A204.1 (cell line): Measurements from ENCODE around the gene PRPF38B.
"Not testable (repeated sequence)": the region's sequence is repeated elsewhere in the genome, so short reads cannot be mapped to it uniquely, and the experiment has no call there.

Experiments
- FAIRE-seq: peaks from 2 replicates; lab custom pipeline; 2012; peaks lifted over from hg19 to GRCh38; lab: Jason Lieb, UNC

Gene PRPF38B

GRCh38 chr1:108681701-108682100 is 10.4 kb upstream of the PRPF38B start:
- FAIRE-seq: not testable (repeated sequence)

- no peak for FAIRE-seq
These were observed 6.6 kb upstream of the PRPF38B start for GRCh38 chr1:108685529-108685928.

- no peak for FAIRE-seq
These were observed 5.3 kb upstream of the PRPF38B start for GRCh38 chr1:108686614-108687313.

GRCh38 chr1:108691128-108691941 is 775 bp upstream of the PRPF38B start:
- FAIRE-seq: no peak

- FAIRE-seq: no peak
These were observed 880 bp downstream of the PRPF38B start for GRCh38 chr1:108692724-108693655.

- FAIRE-seq: no peak
These were observed 3.4 kb downstream of the PRPF38B start for GRCh38 chr1:108695535-108695934.

GRCh38 chr1:108699375-108700332 is 7.5 kb downstream of the PRPF38B start:
- FAIRE-seq: no peak

GRCh38 chr1:108701176-108701849 is 9.2 kb downstream of the PRPF38B start:
- no peak for FAIRE-seq

GRCh38 chr1:108702109-108702508 is 10.0 kb downstream of the PRPF38B start:
- FAIRE-seq: not testable (repeated sequence)

- FAIRE-seq: no peak
These were observed 11.8 kb downstream of the PRPF38B start for GRCh38 chr1:108703939-108704338.

- FAIRE-seq: no peak
These were observed 12.4 kb downstream of the PRPF38B start for GRCh38 chr1:108704496-108704895.

- no peak for FAIRE-seq
These were observed 14.5 kb downstream of the PRPF38B start for GRCh38 chr1:108706643-108707042.

- FAIRE-seq: no peak
These were observed 16.9 kb downstream of the PRPF38B start for GRCh38 chr1:108708691-108709660.

- FAIRE-seq: no peak
These were observed 20.6 kb downstream of the PRPF38B start, which contains the start of gene FNDC7 for GRCh38 chr1:108712606-108713150. Gene FNDC7, plus strand, starts transcription at chr1:108712908. Its CDS starts 26 bp downstream, at chr1:108712934.

GRCh38 chr1:108715932-108716331 is 23.8 kb downstream of the PRPF38B start:
- no peak for FAIRE-seq

- FAIRE-seq: no peak
These were observed 24.5 kb downstream of the PRPF38B start for GRCh38 chr1:108716437-108717230.

- FAIRE-seq: no peak
These were observed 25.7 kb downstream of the PRPF38B start for GRCh38 chr1:108717774-108718316.
